IPS DF 4.7 (cell line): ENCODE measurements around the gene NCBP3.
A peak's percentile ranks its signal among the peaks of the same experiment; 100 is the strongest.

ENCODE experiments used
- DNase-seq: peaks from one replicate; pipeline ENCODE4 v3.0.0-alpha.2; 2013; ENCODE audit warnings: low spot score; ENCODE audit errors: extremely low read depth

The NCBP3 gene, protein sequence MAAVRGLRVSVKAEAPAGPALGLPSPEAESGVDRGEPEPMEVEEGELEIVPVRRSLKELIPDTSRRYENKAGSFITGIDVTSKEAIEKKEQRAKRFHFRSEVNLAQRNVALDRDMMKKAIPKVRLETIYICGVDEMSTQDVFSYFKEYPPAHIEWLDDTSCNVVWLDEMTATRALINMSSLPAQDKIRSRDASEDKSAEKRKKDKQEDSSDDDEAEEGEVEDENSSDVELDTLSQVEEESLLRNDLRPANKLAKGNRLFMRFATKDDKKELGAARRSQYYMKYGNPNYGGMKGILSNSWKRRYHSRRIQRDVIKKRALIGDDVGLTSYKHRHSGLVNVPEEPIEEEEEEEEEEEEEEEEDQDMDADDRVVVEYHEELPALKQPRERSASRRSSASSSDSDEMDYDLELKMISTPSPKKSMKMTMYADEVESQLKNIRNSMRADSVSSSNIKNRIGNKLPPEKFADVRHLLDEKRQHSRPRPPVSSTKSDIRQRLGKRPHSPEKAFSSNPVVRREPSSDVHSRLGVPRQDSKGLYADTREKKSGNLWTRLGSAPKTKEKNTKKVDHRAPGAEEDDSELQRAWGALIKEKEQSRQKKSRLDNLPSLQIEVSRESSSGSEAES

DNA sequence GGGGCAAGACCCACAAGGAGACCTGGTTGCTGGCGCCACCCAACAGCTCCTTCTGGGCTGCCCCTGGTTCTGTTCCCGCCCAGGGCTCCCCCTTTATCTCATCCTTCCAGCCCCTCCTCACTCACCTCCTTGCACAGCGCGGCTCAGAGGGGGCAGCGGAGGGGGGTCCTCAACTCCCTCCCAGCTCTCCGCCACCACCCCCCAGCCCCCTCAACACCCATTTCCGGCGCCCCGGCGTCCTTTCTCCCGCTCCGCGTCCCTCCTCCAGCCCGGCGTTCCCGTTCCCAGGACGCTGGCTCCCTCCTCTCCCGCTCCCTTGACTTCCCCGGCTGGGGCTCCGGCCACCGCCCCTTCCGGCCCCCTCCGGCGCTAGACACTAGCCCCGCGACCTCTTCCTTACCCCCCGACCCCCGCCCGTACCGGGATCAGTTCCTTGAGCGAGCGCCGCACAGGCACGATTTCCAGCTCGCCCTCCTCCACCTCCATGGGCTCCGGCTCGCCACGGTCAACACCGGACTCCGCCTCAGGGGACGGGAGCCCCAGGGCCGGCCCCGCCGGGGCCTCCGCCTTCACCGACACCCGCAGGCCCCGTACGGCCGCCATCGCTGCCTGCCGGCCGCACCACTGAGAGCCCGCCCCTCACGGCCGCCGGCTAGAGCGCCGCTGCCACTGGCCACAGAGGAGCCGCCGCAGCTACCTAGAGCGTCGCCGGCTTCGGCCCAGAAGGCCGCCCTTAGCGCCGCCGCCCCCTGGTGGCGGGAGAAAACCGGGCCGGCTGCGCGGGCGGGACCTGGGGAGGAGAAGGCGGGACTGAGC, at the start of gene NCBP3:
Gene NCBP3 (minus strand): TSS at position 626 of the 816 bp plus-strand sequence. CDS start 23 bp downstream, at position 603.
- peak; percentile 33 for DNase-seq

DNA sequence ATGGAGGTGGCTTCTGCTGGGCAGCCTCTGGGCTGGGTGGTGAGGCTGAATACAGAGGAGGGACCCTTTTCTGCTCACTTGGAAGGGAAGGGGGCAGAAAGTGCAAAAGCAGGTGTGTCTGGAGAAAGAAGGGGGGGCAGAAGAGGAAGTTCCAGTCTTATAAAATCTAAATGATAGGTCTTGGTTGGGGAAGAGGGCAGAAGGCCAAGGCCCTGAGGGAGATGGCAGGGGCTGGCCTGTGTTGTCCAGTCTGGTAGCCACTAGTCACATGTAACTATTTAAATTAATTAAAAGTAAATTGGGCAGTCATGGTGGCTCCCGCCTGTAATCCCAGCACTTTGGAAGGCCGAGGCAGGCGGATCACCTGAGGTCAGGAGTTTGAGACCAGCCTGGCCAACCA, 49.3 kb upstream of the NCBP3 start:
- no peak for DNase-seq

DNA sequence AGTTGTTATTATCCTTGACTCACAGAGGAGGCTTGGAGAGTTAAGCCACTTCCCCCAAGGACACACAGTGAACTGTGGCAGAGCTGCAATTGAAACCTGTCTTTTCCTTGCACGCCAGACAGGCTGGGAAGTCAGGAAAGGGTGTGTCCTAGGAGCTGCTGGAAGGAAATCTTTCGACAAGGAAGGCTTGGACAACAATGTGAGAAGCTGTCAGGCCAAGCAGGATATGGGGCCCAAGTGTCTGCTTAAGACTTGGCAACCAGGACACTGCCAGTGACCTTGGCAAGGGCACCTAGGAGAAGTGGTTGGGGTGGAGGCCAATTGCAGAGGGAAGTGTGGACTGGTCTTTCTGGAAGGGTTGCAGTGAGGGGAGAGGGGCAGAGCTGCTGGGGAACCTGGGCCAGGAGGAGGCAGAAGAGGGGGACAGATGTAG, 48.9 kb upstream of the NCBP3 start:
- DNase-seq = no peak

DNA sequence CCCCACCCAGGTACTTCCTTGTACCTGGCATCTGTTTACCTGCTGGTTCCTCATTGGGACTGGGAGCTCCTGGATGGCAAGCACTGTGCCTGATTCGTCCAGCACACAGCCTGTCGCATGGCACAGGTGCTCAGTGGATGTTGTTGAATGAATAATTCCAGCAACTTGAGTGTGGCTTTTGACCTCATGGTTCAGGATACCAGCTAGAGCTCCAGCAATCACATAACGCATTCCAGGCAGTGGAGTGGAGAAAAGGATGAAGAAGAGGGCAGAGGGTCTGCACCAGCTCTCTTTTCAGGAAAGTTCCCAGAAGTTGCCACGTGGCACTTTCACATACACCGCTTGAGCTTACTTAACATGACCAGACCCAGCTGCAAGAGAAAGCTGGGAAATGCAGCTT, 48.1 kb upstream of the NCBP3 start:
- no peak for DNase-seq

DNA sequence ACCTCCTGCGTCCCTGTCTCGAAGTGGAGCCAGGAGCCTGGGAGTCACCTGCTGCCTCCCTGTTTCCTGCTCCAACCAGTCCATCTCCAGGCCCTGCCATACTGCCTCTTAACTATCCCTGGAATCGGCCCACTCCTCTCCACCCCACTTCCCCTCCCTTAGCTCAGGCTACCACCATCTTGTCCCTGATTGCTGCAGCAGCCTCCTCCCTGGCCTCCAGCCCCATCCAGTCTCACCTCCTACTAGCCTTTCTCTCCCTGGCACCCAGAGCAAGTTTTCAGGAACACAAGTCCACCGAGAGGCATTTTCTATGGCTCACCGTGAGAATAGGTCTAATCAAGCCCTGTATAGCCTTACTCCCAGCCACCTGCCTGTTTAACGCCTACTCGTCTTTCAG, 47.7 kb upstream of the NCBP3 start:
- DNase-seq = no peak

DNA sequence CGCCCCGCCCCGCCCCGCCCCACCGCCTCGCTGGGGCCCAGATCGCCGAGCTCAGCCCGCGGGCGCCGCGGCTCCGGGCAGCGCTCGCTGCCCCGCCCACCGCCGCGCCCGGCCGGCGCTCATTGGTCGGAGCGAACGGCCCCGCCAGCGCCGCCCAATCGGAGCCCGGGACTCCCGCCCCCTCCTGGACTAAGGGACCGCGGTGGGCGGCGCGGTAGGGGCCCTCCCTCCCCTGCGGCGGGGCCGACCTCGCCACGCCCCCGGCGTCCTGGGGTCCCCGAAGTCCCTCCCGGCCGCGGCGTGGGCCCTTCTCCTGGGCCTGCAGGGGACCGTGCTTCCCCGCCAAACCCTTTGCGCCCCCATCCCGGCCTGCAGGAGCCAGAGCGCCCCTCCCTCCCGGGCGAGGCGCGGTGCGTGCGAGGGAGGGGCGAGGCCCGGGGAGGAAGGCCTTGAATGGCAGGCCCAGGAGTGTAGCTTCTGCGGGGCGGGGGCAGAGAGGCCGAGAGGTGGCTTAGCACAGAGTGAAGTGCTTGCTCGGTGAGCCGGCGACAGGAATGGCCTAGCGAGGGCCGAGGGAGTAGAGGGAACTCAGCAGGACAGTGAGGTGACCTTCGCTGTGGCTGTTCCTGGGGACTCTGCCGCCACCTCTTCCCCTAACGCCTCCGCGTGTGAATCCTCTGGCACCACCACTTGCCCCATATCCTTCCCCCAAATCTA, 47.1 kb upstream of the NCBP3 start, which contains the start of gene CAMKK1:
Gene CAMKK1 (minus strand): TSS at position 51 of the 717 bp plus-strand sequence. CDS start 7,366 bp downstream, outside the sequence.
- no peak for DNase-seq

DNA sequence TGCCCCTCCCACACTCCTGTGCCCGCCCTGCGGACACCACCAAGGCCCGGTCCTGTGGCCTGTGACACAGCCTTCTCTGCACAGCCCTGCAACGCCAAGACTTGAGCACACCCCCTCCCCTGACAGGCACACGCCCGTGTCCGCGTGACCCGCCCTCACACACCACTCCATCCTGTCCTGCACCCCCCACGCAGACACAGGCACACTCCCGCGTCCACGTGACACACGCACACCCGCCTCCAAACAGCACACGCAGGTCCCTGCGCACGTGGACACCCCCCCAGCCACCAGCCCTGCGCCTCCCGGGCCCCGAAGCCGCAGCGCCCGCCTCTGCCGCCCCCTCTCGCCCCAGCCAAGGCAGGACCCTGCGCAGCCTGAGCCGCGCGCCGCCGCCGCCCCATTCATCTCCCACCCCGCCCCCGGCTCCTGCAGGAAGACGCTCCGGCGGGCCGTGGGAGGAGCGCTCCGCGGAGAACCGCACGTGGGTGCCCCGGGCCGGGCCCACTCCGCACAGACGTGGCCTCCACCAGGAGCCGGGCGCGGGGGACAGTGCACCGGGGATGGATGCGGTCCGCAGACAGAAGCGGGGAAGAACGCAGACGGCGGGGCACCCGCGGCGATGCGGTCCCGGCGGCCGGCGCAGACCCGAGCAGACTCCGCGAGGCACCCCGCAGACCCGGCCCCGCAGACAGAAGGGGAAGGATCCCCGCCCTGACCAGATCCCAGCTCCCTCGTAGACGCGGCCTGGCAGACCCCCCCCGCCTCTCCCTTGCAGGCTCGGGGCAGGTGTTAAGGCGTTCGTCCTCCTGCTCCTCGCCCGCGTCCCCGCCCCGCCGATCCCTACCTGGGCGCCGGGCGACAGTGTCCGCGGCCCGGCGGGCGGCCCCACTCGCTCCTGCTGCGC, 46.3 kb upstream of the NCBP3 start:
- DNase-seq = no peak

DNA sequence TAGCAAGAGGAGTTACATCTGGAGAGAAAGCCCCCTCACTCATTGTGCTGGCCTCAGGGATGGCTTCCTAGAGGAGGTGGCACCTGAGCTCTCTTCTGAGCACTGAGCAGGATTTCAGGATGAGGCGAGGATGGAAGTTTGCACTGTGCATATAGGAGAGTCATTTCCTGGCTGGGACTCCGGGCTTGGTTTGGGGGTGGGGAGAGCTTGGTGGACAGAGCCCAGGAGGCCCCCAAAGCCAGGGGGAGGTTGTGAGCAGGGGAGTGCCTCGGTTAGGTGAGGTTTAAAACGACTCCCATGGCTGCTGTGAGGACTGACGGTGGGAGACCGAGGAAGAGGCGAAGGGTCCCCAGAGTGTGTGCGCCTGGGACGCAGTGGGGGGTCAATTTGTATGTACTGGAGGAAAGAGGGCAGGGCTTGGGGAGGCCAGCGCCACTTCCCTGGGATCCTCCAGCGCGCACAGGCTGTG, 45.6 kb upstream of the NCBP3 start:
- no peak for DNase-seq

DNA sequence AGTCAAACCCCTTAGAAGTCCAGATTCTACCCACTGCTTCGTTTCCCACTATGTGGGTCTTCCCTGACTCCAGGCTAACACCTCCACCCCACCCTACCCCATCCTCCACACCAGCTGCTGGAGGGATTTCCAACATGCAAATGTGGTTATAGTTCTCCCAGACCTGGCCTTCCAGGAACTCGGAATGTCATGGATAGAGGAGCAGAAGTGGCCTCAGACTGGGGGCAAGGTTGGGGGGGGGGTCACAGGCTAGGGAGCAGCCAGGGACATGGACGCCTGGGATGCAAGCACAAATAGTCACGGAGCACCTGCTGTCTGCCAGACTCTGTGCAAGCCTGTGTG, 44.8 kb upstream of the NCBP3 start:
- no peak for DNase-seq

DNA sequence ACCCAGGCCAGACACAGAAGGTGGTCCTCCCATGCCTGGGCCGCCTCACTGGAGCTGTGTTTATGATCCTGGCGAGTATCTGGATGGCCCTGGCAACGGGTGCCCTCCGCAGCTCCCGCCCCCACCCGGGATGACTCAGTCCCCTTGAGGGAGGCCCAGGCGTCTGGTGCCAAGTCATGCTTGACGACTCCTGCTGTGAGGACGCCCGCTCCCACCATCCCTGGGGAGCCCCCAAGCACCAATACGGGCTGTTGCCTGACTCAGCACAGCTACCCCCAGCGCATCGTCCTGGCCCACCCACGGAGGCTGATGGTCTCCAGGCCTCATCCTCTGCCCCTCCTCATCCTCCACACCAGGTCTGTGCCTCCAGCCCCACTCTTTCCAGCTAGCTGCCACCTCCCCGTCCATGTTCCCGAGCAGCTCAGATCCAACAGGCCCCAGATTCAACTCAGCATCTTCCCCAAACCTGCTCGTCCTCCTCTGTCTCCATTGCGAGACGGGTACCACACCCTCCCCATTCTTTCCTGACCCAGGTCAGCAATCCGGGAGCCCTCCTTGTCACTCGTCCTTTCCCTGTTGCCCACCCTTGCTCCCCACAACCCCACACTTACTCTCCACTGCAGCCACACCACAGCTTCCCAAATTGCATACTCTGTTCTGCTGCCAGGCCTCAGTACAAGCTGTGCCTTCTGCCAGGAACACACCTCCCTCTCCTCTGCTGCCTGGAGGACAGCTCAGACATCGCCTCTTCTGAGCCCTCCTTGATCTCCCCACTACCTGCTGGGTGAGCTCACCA, 44.2 kb upstream of the NCBP3 start:
- no peak for DNase-seq

DNA sequence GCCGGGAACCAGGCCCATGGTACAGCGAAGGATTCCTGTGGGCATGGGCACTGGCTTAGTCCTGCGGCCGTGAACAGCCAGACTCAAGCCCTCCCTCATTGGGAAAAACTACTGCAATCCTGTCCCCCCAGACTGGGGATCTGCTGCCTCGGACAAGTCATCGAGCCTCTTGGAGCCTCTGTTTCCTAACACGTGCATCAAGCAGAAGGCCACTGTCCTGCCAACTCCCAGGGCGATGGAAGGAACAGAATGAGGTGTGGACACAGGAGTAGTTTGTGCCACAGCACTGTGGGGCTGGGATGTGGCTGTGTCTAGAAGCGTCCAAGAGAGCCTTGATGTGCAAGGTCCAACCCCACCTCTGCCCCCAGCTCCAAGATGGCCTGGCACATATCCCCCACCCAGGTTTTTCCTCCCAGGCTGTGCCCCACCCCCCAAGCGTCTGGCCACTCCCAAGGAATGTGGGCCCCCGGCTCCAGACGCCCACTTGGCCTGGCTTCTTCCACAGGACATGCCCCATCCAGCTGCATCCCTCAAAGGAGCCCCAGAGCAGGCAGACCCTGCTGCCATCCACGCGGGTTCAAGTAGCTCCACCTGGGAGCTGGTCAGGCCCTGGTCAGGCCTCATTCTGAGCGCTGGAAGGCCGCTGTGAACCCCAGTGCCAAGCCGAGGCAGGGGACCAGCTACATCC, 43.4 kb upstream of the NCBP3 start:
- no peak for DNase-seq

DNA sequence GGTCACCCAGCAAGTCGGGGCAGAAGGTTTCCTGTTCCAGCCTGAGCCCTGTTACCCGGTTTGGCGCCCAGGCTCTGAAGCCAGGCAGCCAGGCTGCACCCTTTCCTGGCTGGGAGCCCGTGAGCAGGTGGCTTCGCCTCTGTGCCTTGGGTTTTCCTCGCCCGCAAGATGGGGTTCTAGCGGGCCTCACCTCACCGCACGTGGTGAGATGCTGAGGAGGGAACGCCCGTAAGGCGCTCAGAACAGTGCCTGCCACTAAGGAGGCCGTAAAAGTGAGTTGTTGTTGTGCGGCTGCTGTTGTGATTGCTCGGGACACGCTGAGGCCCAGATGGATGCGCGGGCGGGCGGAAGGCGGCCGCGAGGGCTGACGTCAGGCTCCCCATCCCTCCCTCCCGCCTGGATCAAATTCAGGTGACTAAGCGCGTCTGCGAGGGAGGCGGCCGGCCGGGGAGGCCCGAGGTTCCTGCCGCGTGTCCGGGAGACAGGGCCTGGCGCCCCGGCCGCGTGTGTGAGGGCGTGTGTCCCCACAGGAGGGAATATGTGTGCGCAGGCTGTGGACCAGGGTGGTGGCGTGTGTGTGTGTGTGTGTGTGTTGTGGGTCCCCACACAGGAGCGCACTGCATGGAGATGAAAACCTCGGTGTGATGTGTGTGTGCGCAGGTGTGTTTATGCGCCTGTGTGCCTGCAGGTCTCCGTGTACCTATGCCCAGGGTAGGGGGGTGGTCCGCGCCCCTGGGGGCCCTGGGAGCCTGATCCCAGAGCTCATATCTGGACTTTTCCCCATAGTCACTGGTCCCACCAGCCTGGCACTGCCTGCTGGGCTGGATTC, 42.5 kb upstream of the NCBP3 start:
- DNase-seq = no peak

DNA sequence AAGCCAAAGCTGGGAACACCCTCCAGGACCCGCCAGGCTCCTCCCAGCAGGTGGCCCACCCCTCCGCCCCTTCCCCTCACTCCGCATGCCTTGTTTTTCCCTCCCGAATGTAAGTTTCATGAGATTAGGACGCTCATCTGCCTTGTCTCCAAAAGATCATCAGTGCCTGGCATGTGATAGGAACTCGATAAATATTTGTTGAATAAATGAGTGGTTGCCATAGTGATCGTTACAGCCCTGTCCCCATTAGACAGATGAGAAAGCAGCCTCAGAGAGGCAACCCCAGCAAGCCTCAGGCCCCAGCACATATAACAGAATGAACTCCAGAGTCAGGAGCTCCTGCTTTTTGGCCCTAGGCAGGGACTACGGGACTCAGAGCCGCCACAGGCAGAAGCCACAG, 41.8 kb upstream of the NCBP3 start:
- DNase-seq = no peak

DNA sequence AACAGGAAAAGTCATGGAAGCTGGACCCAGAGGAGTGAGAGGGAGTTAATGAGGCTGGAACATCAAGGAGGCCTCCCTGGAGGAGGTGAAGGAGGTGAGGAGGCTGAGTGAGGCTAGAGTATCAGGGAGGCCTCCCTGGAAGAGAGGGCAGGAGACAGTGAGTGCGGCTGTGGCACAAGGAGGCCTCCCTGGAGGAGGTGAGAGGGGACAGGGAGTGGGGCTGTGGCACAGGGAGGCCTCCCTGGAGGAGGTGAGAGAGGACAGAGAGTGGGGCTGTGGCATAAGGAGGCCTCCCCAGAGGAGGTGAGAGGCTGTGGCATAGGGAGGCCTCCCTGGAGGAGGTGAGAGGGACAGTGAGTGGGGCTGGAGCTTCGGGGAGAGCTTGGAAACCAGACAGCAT, 41.3 kb upstream of the NCBP3 start:
- no peak for DNase-seq

DNA sequence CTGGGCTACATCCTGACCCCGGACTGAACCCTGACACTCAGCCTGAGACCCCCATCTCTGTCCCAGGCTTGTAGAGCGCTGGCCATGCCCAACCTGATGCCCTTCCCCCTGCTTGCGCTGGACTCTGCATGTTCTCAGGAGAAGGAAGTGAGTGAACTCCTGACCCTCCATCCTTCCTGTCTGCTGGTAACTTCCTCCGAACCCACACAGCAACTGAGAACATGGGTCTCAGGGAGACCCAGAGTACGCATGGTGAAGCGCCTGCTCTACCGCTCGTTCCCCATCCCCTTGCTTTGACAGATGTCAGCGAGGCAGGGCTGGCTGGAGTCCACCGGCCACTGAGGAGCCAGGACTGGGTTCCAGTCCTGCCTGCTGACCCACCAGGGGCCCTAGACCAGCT, 40.7 kb upstream of the NCBP3 start:
- no peak for DNase-seq

DNA sequence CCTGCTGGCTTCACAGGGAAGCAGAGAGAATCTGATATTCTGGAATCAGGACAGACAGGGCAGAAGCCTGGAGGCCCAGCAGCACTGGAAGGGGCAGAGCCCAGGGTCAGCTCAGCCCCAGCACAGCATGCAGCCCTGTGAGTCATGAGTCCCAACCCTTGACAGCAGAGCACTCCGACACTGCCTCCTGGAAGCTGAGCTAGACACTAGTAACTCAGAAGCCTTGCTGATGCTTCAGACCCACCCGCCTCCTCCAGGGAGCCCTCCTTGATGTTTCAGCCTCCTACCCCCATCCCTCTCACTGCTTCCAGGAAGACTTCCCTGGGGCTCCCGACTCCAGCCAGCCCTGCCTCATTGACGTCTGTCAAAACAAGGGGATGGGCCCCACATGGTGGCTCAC, 39.9 kb upstream of the NCBP3 start:
- no peak for DNase-seq

DNA sequence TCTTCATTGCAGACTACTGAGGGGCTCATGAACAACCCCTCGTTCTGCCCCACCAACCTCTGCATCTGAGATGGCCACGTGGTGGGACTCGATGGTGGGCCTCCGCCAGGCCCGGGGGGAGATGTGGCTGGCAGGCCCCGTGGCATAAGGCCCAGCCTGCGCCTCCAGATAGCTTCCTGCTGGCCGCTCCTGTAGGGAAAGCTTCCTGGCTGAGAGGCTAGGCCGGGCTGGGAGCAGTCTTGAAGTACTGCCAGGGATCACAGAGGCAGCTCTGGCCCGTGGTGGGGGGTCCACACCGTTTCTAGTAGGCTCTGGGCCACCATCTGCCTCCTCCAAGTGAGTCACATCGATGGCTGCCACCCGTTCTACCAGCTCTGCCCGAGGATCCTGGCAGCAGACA, 39.2 kb upstream of the NCBP3 start:
- no peak for DNase-seq

DNA sequence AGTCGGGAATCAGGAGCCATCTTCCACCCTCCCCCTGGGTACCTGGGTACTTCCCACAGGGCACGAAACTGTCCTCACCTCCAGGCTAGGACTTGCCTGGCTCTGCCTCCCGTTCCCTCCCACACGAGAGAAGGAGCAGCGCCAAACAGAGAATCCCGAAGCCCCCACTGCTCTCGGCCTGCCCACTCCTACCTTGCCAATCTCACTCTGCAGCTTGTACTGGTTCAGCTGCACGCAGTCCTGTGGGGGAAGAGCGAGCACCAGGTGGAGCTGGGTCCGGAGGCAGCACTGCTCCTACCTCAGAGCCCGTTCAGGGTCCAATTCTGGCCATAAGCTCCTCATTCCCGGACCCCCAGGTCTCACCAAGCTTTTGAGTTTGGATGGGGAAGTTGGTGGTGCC, 38.1 kb upstream of the NCBP3 start:
- DNase-seq = no peak
